Mucosa of descending colon (tissue), 3 donors: ENCODE data around the gene PLA2G4E. TPM values are rescaled to one million over a fixed set of nuclear protein-coding genes. Genes with fewer than 3 reads are reported as not detected.

Experiments used
- ATAC-seq: fragments of 200-7000 bp; cut with Tn5 transposase; one replicate; pipeline ENCODE4 v1.9.1; 2020; ENCODE audit warnings: mild to moderate bottlenecking, moderate library complexity
- DNase-seq, 3 donors: peaks; one replicate each; pipeline ENCODE4 v3.0.0-alpha.2; 2020
- H3K36me3 ChIP-seq: fragments of 200-600 bp; one replicate; pipeline ENCODE4 v1.8.0; 2021; ENCODE audit warnings: low read depth, mild to moderate bottlenecking
- H3K4me1 ChIP-seq: fragments of 200-600 bp; one replicate; pipeline ENCODE4 v1.8.0; 2021; ENCODE audit warnings: low read depth, mild to moderate bottlenecking
- H3K4me3 ChIP-seq: fragments of 200-600 bp; one replicate; pipeline ENCODE4 v1.8.0; 2021; ENCODE audit warnings: mild to moderate bottlenecking
- H3K9me3 ChIP-seq: fragments of 200-600 bp; one replicate; pipeline ENCODE4 v1.8.0; 2021; ENCODE audit warnings: mild to moderate bottlenecking
- CTCF ChIP-seq: fragments of 200-600 bp; IDR thresholded peaks from one replicate; pipeline ENCODE4 v1.8.0; 2022; ENCODE audit warnings: antibody characterized with exemption, mild to moderate bottlenecking
- intact Hi-C, 2 donors: fragments of 100-400 bp; cut with DNase I in 1 of 2; cut with micrococcal nuclease in 1 of 2; formaldehyde crosslinking; loops; one replicate each; pipeline versions ENCODE4 v1.11.0 to v1.11.1; 2022; cut with DNase I, micrococcal nuclease
- total RNA-seq, 3 donors: library from RNA; stranded (reverse); fragmentation: NEBNext Ultra II Directional in 2 of 3; extraction: Animal tissue kit (Norgen Biotek cat#: 25700) in 2 of 3; gene quantifications; one replicate each; pipeline versions ENCODE4 v1.2.1 to v1.2.4, GENCODE V29; 2021 to 2023
- donor health status: DM: no; HTN: no; CAD: no; lungs with moderate emphysema.
- donor health status: DM: no; HTN: no; CAD: no.
- donor health status: DM: no; HTN: yes; CAD: no.

Gene PLA2G4E
- total RNA-seq, 3 donors from 2014 or later = 0.06 to 0.27 (median 0.09) TPM

- Histone ChIP-seq H3K36me3 (no peaks in the 10 kb centered on the region), H3K4me3 (no peak overlapping the region), H3K9me3 (no peaks in the 10 kb centered on the region), H3K4me1 (peaks cover 9% of the 10 kb centered on the region)
- ATAC-seq (no peak), DNase-seq (no peak)
- TF ChIP-seq CTCF = no peak
- intact Hi-C loops = no loop called here
These were observed 11.8 kb downstream of the PLA2G4E start for GRCh38 chr15:42009022-42009421.

DNA sequence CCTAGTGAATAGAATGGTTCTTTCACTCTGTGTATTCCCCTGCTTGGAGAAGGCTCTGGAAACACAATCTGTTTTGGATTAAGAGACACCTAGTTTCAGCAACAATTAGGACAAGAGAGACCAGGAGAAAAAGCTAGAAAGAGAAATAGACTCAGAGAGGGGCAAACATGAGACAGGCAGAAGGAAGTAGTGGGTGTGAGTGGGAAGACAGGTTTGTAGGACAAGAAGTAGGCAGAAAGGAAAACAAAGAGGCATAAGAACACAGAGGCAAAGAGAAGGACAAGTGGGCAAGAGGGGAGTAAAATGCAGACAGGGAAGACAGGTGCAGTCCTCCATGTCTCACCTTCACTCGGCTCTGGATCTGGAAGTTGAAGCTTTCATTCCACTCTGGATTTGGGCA, 13.5 kb downstream of the PLA2G4E start:
- H3K9me3 ChIP-seq = no peaks in the 10 kb centered on the region
- H3K36me3 ChIP-seq = no peaks in the 10 kb centered on the region
- ATAC-seq = no peak
- DNase-seq = no peak
- intact Hi-C loops = no loop called here
- no peak for TF ChIP-seq CTCF
- peaks cover 5% of the 10 kb centered on the region for H3K4me1 ChIP-seq
- H3K4me3 ChIP-seq = no peak overlapping the region

DNA sequence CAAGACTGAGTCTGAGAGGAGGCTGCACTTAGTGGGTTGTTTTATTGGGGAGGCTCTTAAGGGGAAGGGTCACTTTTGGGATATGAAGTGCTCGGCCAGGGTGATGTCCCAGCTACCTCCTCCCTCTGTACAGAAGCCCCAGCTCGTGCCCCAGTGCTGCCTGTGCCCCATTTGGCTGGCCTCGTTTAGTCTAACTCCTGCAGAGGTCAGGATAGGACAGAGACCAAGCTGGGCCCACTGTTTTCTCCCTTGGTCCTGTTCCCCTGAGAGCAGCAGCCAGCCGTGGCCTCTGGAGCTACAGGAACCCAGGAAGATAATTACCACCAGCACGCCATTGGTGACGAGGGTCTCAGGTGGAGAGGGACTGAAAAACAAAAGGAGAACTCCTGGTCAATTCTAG, 18.5 kb downstream of the PLA2G4E start:
- no peaks in the 10 kb centered on the region for H3K4me1 ChIP-seq
- H3K4me3 ChIP-seq = no peak overlapping the region
- H3K36me3 ChIP-seq = no peaks in the 10 kb centered on the region
- intact Hi-C loops = no loop called here
- no peaks in the 10 kb centered on the region for H3K9me3 ChIP-seq
- TF ChIP-seq CTCF = no peak
- ATAC-seq (no peak), DNase-seq (no peak)

- no peak overlapping the region for H3K4me3 ChIP-seq
- H3K36me3 ChIP-seq = no peaks in the 10 kb centered on the region
- DNase-seq (no peak), ATAC-seq (no peak)
- H3K4me1 ChIP-seq = no peaks in the 10 kb centered on the region
- intact Hi-C loops = no loop called here
- no peaks in the 10 kb centered on the region for H3K9me3 ChIP-seq
- TF ChIP-seq CTCF = no peak
These were observed 19.6 kb downstream of the PLA2G4E start for GRCh38 chr15:42001236-42001635.

GRCh38 chr15:41999290-42000285, 21.3 kb downstream of the PLA2G4E start:
- TF ChIP-seq CTCF = no peak
- Histone ChIP-seq H3K9me3 (no peaks in the 10 kb centered on the region), H3K4me3 (no peak overlapping the region), H3K36me3 (no peaks in the 10 kb centered on the region), H3K4me1 (no peaks in the 10 kb centered on the region)
- ATAC-seq (no peak), DNase-seq (peak in 1 of 3 donors; percentile 38)
- intact Hi-C loops = no loop called here
